NCI-H446 (cell line): ENCODE results near the gene FAT2.
A peak's percentile ranks its signal among the peaks of the same experiment; 100 is the strongest.

Experiments used
- DNase-seq, 2 experiments: peaks; one replicate each; lab custom pipeline; 2025; lab: John Stamatoyannopoulos, UW

FAT2 gene, protein sequence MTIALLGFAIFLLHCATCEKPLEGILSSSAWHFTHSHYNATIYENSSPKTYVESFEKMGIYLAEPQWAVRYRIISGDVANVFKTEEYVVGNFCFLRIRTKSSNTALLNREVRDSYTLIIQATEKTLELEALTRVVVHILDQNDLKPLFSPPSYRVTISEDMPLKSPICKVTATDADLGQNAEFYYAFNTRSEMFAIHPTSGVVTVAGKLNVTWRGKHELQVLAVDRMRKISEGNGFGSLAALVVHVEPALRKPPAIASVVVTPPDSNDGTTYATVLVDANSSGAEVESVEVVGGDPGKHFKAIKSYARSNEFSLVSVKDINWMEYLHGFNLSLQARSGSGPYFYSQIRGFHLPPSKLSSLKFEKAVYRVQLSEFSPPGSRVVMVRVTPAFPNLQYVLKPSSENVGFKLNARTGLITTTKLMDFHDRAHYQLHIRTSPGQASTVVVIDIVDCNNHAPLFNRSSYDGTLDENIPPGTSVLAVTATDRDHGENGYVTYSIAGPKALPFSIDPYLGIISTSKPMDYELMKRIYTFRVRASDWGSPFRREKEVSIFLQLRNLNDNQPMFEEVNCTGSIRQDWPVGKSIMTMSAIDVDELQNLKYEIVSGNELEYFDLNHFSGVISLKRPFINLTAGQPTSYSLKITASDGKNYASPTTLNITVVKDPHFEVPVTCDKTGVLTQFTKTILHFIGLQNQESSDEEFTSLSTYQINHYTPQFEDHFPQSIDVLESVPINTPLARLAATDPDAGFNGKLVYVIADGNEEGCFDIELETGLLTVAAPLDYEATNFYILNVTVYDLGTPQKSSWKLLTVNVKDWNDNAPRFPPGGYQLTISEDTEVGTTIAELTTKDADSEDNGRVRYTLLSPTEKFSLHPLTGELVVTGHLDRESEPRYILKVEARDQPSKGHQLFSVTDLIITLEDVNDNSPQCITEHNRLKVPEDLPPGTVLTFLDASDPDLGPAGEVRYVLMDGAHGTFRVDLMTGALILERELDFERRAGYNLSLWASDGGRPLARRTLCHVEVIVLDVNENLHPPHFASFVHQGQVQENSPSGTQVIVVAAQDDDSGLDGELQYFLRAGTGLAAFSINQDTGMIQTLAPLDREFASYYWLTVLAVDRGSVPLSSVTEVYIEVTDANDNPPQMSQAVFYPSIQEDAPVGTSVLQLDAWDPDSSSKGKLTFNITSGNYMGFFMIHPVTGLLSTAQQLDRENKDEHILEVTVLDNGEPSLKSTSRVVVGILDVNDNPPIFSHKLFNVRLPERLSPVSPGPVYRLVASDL (N-terminal part only)

GRCh38 chr5:151591144-151591819, at the start of gene FAT2:
FAT2 (minus strand) TSS chr5:151591331; CDS start chr5:151568931, 22,400 bp downstream.
- DNase-seq: no peak

- no peak for DNase-seq
Observed at GRCh38 chr5:151638619-151639018, 47.5 kb upstream of the FAT2 start.

GRCh38 chr5:151637676-151638075, 46.5 kb upstream of the FAT2 start:
- no peak for DNase-seq

GRCh38 chr5:151633892-151634291, 42.8 kb upstream of the FAT2 start:
- DNase-seq: no peak

- no peak for DNase-seq
Observed at GRCh38 chr5:151632941-151633340, 41.8 kb upstream of the FAT2 start.

DNA sequence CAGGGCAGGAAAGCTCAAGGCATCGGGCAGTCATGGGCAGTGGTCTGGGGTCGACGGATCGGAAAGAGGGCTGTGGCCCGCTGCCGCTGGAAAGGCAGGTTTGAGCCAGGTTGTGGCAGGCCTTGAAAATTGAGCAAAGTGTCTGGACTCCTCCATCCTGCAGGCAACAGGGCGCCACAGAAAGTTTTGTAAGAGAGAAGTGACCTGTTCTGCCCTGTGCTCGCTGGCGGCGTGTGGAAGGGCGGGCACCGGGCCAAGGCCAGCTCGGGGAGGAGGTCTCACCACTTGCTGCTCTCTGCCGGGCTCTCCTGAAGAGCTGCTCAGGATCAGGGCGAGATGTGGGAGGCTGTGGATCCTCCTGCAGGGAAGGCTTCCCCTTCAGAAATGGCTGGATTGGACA, 41.4 kb upstream of the FAT2 start:
- no peak for DNase-seq

DNA sequence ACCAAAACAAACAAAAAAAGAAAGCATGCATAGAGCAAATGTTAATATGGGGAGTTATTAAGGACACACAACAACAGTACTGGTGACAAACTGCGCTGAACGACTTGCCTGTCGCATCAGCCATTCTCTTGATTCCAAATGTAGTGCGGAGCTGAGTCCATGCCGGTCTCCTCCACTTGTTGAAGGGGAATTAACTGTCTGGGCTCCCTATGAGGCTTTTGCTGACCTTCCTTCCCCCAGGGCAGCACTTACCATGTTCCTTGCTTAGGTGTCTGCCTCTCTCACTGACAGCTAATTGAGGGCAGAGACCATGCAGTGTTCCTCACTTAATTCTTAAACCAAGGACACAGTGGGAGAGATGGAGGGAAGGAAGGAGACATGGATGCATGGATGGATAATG, 40.8 kb upstream of the FAT2 start:
- no peak for DNase-seq

- DNase-seq: no peak
Observed at GRCh38 chr5:151630088-151630487, 39.0 kb upstream of the FAT2 start.

GRCh38 chr5:151628112-151628823, 37.1 kb upstream of the FAT2 start:
- DNase-seq: no peak

GRCh38 chr5:151627650-151628049, 36.5 kb upstream of the FAT2 start:
- DNase-seq: no peak

DNA sequence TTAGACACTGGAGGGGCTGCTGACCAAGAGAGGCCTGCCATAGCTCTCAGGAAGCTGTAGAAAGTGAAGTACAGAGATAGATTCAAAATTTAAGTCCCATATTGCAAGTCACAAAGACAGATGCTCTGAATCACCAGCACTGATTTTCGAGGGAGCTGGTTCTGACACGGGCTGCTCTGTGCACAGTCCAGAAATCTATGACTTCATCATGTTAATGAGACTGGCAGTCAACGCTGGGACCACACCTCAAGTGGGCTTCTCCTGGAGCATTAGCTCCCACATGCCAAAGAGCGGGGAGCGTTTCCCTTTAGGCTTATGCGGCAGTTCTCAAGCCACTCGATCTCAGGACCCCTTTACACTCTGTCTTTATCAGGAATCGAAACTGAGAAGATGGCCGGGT, 34.2 kb upstream of the FAT2 start:
- no peak for DNase-seq

DNA sequence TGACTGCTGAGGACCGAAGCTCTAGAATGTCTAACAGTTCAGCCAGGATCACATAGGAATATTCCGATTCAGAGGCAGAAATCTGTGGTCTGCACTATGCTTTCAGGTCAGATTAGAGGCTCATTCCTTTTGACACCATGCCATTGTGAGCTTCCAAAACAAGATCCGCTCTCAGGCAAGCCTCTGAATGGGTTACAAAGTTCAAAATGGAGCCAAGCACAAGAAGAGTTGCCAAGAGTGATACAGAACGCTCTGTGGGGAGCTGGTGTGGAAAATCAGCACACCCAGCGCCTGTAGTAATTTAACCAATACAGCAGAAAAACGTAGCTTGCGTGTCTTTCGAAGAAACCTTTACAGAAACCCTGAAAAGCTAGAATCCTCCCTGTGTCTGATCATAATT, 33.3 kb upstream of the FAT2 start:
- peak; percentile 4 to 36 for DNase-seq

DNA sequence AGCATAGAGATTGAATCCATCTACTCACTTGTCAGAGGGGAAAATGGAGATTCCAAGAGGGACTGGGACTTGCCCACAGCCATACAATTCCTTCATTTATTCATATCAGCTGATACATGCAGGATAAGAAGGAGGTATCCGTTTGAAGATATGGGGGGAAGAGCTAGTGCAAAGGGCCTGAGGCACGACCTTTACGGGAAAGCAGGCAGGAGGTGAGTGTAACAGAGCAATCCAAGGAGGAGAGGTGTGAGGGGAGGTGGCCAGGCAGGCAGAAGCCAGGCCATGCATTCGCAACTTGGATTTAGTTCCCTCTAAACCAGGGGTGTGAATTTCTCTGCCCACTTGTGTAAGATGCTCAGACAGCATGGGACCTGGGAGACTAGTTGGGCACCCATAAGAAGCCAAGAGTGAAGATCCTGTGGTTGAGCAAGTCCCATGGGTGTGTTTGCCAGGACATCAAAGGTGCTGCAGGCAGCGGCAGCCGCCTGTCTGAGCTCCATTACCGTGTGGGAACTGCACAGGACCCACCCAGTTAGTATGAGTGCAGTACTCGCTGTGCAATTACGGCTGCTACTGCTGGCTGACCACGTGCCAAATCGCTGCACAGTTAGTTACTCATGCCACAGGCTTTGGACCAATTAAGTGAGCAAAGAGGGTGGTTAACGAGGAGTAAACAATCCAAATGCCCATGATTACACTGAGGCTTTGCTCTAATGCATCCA, 31.4 kb upstream of the FAT2 start:
- no peak for DNase-seq

DNA sequence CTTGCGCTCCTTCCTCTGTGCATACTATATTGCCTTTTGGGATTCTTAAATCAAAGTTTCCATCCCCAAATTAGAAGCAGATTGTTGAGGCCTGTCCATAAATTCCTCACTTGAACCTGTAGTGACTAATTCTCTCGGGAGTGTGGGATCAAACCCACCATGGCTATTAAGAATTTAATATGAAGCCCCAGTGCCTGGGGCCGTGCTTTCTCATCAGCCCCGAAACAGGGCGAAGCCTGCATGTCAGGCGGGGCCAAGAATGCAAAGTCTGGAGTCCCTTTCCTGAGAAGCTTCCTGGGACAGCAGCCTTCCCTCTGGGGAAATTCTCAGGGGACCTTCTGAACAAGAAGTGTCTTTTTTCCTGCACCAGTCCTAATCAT, 29.3 kb upstream of the FAT2 start:
- DNase-seq: no peak

- DNase-seq: no peak
Observed at GRCh38 chr5:151619812-151620460, 28.8 kb upstream of the FAT2 start.

GRCh38 chr5:151618907-151619306, 27.8 kb upstream of the FAT2 start:
- DNase-seq: no peak

GRCh38 chr5:151617841-151618710, 26.9 kb upstream of the FAT2 start:
- DNase-seq: no peak

- no peak for DNase-seq
Observed at GRCh38 chr5:151617383-151617840, 26.3 kb upstream of the FAT2 start.

- DNase-seq: no peak
Observed at GRCh38 chr5:151615431-151615830, 24.3 kb upstream of the FAT2 start.
